Fibroblast of the aortic adventitia (primary cell): ENCODE measurements around the gene PTOV1. TPM values are rescaled to one million over a fixed set of nuclear protein-coding genes. Genes with fewer than 3 reads are reported as not detected.

Experiments used
- DNase-seq: peaks from one replicate; pipeline ENCODE4 v3.0.0-alpha.2; 2010; ENCODE audit warnings: low read depth
- H3K4me3 ChIP-seq: 2 replicates; pipeline ENCODE4 v1.5.1; 2011; ENCODE audit warnings: low read depth, mild to moderate bottlenecking, control low read depth, low read length, moderate library complexity
- total RNA-seq: library from RNA; depleted of rRNA; stranded (reverse); fragments of >200 nt; gene quantifications from 2 replicates; pipeline ENCODE4 v1.2.3, GENCODE V29; 2012; ENCODE audit warnings: low replicate concordance
- TF ChIP-seq, protein P1 (sequence below): IDR thresholded peaks from 2 replicates; pipeline ENCODE4 v1.5.1; 2011; ENCODE audit warnings: mild to moderate bottlenecking, low read length, control low read depth, inconsistent platforms; ENCODE audit not compliant: insufficient read depth

The PTOV1 gene
- total RNA-seq, 1 donor: 46.2 TPM

DNA sequence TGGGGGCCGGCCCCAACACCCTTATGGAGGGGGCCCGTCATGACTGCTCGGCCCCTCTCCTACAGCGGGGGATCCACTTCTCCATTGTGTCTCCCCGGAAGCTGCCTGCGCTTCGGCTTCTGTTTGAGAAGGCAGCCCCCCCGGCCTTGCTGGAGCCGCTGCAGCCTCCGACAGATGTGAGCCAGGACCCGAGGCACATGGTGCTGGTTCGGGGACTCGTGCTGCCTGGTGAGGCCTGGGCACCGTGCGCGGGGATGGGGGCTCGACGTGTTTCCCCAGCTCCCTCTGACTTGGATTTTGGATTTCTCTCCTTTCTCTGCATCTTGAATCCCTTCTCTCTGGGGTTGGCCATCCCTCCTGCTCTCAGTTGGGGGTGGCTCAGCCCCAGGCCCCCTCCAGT lies 21.2 kb upstream of the PTOV1 start:
- TF ChIP-seq, protein P1, sequence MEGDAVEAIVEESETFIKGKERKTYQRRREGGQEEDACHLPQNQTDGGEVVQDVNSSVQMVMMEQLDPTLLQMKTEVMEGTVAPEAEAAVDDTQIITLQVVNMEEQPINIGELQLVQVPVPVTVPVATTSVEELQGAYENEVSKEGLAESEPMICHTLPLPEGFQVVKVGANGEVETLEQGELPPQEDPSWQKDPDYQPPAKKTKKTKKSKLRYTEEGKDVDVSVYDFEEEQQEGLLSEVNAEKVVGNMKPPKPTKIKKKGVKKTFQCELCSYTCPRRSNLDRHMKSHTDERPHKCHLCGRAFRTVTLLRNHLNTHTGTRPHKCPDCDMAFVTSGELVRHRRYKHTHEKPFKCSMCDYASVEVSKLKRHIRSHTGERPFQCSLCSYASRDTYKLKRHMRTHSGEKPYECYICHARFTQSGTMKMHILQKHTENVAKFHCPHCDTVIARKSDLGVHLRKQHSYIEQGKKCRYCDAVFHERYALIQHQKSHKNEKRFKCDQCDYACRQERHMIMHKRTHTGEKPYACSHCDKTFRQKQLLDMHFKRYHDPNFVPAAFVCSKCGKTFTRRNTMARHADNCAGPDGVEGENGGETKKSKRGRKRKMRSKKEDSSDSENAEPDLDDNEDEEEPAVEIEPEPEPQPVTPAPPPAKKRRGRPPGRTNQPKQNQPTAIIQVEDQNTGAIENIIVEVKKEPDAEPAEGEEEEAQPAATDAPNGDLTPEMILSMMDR: no peak
- H3K4me3 ChIP-seq: no peak overlapping the region
- no peak for DNase-seq

DNA sequence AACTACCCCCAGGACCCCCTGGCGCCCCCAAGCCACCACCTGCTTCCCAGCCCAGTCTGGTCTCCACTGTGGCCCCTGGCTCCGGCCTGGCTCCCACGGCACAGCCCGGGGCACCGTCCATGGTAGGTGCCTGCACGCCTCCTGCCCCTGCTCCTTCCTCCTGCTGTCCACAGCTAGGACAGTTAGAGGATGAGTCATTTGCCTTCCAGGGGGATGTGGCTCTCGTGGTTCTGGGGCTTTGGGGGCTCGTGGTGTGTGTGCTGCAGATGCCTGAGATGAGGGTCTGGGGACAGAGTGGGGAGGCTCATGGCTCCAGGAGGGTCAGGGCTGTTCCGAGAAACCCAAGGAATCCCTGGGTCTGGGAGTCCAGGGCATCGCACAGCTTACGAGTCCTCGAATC lies 20.2 kb upstream of the PTOV1 start:
- no peak overlapping the region for H3K4me3 ChIP-seq
- no peak for DNase-seq
- TF ChIP-seq, protein P1: no peak

- no peak for DNase-seq
- H3K4me3 ChIP-seq: no peak overlapping the region
- TF ChIP-seq, protein P1: no peak
Observed at GRCh38 chr19:49831592-49831991, 19.4 kb upstream of the PTOV1 start.

GRCh38 chr19:49832556-49832955 lies 18.4 kb upstream of the PTOV1 start:
- TF ChIP-seq, protein P1: no peak
- H3K4me3 ChIP-seq: no peak overlapping the region
- DNase-seq: no peak

- TF ChIP-seq, protein P1: no peak
- DNase-seq: no peak
- H3K4me3 ChIP-seq: no peak overlapping the region
Observed at GRCh38 chr19:49833599-49833998, 17.4 kb upstream of the PTOV1 start.

DNA sequence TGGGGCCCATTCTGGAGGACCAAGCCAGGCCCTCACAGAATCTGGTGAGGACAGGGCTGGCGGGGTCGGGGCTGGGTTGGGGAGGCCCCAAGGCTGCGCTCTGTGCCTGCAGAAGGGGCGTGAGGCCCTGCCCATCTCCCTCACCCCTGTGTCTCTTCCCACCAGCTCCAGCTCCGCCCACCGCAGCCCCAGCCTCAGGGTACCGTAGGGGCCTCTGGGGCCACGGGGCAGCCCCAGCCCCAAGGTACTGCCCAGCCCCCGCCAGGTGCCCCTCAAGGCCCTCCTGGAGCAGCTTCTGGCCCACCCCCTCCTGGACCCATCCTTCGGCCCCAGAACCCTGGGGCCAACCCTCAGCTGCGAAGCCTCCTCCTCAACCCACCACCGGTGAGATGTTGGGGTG lies 15.4 kb upstream of the PTOV1 start:
- TF ChIP-seq, protein P1: no peak
- H3K4me3 ChIP-seq: no peak overlapping the region
- DNase-seq: no peak

GRCh38 chr19:49836176-49837008 lies 14.6 kb upstream of the PTOV1 start:
- DNase-seq: no peak
- TF ChIP-seq, protein P1: no peak
- no peak overlapping the region for H3K4me3 ChIP-seq
